HG02623 (cell line): ENCODE measurements around the gene YIPF3.
"Not testable (repeated sequence)": the region's sequence is repeated elsewhere in the genome, so short reads cannot be mapped to it uniquely, and the experiment has no call there.

ENCODE experiments used
- ATAC-seq: cut with Tn5 transposase; IDR thresholded peaks from one replicate; pipeline ENCODE4 v1.9.1; 2021; ENCODE audit warnings: moderate library complexity; ENCODE audit not compliant: unreplicated experiment

Gene YIPF3

DNA sequence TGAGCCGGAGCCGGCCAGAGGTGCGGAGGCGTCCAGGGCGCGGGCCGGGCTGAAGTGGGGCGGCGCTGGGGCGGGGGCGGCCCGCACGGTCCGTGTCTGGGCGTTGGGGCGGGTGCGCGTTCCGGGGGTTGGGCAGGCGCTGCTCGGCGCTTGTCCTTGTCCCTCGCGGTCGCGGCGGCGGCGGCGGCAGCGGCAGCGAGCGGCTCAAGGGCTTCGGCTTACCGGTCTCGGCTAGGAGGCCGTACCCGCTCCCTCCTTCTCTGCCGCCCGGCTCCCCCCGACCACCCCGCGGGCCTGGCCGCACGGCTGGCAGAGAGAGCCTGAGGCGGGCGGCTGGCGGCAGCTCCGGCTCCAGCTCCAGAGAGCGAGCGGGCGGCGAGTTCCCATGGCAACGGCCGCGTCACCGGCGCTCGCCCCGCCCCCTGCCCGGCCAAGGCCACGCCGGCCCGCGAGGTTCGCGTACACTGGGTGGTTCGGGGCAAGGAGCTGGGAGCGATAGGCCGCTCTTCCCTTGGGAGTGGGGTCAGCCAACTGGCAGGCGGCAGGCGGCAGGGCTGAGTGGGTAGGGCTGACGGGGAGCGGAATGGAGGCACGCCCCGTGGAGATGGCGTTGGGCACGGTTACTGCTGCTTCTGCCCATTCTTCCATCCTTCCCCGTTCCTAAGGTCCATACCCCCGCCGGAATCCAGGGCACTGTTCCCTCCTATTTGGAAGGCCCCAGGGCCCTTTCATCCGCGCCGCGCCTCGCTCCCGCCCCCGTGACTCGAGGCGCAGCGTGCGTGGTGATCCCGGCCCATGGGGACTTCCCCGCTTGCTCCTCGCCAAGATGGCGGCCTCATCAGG, 6.5 kb downstream of the YIPF3 start, which contains the start of gene LRRC73:
TSS of gene LRRC73 (minus strand) at position 363 of the 843 bp plus-strand sequence. CDS start 561 bp downstream, outside the sequence.
- ATAC-seq, result peak; percentile 57

DNA sequence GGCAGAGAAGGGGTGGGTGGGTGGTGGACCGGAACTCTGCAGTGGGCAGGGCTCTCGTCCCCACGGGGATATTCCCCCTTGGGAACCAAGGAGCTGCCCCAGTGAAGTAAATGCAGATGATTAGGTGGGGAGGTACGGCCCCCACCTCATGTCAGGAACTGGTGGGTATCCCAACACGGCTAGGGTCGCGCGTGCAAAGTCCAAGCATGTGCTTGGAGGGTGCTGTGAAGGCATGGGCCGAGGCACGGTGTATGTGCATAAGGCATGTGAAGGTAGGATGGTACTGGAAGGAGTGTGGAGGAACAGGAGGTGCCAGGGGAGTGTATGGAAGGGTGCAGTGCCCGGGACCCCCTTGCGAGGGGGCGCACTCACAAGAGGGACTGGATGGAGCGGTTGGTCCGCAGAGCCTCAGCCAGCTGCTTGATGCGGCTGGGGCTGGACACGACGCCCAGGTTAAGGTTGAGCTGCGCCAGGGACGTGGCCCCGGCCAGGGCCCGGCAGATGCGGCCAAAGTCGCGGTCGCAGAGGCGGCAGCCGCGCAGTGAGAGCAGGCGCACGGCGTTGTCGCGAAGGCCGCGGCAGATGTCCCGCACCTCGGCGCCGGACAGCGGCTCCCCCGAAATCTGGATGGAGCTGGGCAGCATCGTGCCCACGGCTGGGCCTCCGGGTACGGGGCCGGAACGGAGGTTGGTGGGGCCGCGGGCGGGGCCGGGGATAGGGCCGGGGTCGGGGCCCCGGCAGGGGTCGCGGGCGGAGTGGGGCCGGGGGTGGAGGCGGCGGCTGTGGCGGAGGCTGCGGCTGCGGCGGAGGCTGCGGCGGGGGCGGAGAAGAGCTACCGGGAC, 7.4 kb downstream of the YIPF3 start:
- ATAC-seq, result no peak

- ATAC-seq, result no peak
These were observed 8.1 kb downstream of the YIPF3 start for GRCh38 chr6:43508481-43509141.

DNA sequence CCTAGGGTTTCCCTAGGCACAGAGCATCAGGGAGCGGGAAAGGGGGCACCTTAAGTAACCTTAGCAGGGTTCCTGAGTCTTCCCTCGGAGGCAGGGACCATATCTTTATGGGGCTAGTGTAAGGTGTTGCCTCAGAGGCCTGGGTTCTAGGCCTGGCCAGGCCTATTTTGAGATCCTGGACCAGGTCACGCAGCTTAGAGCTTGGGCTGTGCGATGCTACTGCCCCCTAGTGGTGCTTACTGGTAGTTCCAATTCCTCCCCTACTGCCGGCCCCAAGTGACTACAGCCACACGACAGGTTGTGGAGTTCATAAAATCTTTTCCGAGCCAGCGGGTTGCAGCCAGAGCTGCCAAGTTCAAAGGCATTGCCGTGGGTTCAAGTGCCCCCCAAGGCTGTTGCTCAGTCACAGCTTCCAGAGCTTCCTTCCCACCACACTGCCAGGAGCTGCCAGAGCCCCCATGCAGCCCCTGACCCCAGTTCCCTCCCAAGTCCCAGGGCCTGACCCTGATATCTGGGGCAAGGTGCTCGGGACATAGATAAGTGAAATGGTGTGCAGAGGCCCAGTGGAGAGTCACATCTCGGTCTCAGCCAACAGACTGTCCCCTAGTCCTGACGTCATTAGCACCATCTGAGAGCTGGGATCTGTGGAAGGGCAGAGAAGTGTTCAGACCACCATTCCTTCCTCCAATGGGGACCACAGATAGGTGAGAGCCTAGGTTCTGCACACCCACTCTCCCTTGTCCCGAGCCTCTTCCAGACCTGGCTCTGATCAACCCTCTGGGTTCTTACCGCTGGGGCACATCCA, 9.9 kb downstream of the YIPF3 start:
- no peak for ATAC-seq

DNA sequence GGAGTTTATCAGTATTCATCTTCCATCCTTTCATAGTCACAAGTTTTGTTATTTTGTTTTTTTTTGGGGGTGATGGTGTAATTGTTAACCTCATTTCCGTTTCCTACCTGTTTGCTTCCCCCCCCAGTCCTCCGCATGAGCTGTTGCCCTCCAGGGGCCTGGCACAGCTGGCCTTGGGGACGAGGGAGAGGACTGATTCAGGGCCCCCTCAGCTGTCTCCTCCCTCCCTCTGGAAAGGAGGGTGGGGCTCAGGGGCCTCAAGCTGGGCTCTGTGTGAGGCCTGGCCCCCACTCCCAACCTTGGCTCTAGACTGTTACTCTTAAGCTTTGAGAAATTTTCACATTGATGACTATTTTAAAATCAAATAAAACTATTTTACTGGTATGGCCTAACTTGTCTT, 10.6 kb downstream of the YIPF3 start:
- no peak for ATAC-seq

DNA sequence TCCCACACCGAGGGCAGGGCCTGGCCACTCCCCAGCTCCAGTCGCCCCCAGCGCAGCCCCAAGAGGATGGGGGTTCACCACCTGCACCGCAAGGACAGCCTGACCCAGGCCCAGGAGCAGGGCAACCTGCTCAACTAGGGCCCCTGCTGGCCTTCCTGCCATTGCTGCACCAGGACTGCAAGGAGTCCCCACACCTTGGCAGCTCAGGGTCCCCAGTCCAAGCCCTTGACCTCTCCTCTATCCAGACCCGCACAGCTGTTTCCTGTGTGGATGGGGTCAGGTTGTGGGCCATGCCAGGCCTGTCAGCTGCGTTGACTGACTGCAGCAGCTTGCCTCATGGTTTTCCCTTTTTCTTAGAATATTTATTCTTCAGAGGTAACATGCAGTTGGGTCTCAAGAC, 11.0 kb downstream of the YIPF3 start:
- ATAC-seq, result no peak

GRCh38 chr6:43504756-43505593, 11.8 kb downstream of the YIPF3 start:
- ATAC-seq, result no peak

DNA sequence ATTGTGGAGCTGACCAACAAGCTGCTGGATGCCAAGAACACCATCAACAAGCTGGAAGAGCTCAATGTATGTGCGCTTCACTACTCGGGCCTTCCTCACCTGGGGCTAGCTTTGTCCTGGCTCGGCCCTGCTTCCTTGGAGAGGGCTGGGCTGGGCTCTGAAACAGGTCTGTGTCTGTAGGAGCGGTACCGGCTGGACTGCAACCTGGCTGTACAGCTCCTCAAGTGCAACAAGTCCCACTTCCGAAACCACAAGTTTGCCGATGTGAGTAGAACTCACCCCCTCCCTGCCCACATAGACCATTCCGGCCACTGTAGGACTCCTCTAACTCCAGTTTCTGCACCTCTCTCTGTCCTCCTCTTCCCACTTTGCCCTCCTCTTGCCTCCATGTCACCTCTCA, 13.3 kb downstream of the YIPF3 start:
- ATAC-seq, result no peak

DNA sequence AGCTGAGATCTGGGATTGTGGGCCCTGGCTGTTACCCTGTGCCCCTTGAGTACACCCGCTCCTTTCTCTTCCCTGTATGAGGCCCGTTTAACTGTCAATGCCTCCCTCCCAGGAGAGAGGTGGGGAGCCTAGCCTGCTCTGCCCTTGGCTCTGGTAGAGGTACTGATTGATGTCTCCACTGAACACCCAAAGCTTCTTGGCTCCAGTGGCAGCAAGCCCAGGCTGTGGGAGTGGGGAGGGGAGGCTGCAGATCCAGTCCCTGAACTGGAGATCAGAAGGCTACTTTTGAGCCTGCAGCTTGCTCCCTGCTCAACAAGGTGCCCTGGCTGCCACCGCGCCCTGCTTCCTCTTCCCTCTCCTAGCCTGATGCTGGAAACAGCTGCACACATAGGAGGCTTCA, 14.1 kb downstream of the YIPF3 start:
- ATAC-seq, result no peak

DNA sequence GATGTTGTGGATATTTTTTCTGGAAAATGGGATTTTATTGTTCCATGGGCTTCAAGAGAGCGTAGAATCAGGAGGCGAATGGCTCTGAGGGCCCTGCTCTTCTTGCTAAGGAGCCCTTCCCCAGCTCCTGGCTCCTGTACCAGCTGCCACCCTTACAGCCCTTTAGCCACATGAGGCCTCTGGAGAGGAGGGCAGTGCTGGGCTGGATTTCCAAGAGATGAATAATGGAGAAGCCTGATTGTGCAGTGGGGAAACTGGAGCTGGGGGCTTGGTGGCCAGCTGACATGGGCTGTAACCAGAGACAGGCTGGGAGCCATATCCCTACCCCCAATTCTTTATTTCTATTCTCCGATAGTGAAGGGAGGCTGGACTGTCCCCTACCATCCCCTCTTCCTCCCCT, 15.8 kb downstream of the YIPF3 start:
- ATAC-seq, result no peak

DNA sequence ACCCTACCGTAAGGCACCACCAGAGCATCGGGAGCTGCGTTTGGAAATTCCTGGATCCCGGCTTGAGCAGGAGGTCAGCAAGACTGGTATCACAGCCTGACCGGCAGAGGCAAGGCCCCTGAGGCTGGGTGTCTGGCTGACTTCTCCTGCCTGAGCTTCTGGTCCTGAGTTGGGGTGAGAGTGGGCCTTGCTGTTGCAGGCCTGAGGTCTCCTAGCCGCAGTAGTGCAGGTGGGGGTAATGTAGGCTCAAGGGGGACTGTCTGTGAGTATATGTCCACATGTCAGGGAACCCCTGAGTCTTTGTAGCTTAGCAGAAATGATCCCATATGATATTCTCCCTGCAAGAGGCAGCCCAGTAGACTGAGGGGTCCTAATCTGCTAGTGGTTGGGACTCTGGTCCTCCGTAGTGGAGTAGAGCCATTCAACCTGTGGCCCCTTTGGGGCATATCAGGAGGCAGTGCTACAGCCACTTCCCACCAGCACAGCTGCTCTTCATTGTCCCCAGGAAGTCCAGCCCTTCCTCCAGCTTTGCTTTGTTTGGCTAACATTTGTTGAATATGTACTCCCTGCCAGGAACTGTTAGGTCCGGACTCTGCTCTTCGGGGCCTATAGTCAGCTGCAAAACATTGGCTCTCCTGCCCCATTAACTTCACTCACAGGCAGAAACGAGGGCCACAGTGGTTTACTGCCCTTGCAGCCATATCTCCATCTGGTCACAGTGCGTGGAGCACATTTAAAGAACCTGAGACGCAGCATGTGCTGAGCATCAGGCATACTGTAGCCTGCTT, 17.5 kb downstream of the YIPF3 start:
- no peak for ATAC-seq

DNA sequence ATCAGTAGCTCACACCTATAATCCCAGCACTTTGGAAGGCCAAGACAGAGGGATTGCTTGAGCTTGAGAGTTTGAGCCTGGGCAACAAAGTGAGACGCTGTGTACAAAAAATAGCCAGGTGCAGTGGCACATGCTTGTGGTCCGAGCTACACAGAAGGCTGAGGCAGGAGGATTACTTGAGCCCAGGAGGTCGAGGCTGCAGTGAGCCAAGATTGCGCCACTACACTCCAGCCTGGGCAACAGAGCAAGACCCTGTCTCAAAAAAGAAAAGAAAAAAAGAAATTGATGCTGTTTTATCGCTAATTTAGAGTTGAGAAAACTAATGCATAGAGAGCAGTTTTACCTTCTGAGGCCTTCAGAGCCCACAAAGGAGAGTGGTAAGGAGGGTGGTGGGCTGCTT, 18.4 kb downstream of the YIPF3 start:
- not testable (repeated sequence) for ATAC-seq

GRCh38 chr6:43497689-43498088, 19.0 kb downstream of the YIPF3 start:
- ATAC-seq, result no peak

GRCh38 chr6:43497129-43497396, 19.7 kb downstream of the YIPF3 start:
- ATAC-seq, result no peak

DNA sequence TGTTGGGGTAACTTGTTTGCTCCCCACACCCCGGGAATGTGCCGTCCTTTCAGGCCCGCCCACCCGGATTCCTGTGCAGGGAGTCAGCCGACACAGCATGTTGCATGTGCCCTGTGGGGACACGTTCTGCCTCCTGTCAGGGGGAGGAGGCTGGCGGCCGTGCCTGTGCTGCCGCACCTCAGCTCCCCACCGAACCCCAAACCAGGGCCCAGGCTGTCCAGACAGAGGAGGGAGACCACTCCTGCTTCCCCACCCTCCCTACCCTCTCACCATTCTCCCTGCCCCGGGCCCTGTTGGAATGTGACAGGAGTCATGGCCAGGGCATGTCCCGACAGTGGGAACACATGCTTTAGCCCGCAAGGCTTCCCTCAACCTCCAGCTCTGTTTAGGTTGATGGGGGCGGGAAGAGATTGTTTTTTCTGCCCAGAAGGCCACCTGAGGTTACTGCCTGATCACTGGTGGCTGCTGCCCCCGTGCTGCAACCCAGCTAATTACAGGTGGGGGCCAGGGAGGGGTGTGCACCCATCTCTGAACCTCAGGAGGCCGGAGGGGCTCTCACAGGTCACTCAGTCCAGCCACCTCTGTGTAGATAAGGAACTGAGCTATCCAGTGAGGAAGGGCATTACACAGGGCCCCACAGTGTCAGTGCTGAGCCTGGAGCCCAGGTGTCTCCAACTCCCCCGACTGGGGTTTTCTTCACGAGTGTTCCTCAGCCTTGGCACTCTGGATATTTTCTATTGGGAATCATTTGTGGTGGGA, 20.2 kb downstream of the YIPF3 start:
- no peak for ATAC-seq

DNA sequence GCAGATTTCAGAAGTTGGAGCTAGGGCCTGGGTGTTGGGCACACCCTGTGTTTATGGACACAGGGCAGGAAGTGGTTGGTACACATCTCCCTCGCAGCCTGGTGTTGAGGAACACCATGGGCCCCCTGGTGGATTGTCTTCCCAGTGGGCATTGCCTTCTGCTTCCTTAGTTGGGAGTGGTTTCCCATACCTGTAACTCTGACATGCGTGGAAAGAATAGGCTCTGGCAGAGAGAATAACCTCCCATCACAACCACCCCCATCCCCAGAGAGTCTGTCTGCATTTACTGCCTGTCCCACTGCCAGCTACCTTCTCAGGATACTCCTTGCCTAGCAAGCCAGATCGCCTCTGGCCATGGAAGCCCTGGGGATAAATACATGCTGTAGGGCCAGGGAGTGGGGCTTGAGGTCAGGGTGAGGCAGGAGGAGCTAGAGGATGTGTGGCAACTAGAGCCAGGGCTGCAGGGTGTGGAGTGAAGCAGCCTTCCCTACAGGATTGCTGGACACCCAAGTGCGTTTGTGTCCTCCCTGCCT, 21.3 kb downstream of the YIPF3 start:
- ATAC-seq, result no peak

DNA sequence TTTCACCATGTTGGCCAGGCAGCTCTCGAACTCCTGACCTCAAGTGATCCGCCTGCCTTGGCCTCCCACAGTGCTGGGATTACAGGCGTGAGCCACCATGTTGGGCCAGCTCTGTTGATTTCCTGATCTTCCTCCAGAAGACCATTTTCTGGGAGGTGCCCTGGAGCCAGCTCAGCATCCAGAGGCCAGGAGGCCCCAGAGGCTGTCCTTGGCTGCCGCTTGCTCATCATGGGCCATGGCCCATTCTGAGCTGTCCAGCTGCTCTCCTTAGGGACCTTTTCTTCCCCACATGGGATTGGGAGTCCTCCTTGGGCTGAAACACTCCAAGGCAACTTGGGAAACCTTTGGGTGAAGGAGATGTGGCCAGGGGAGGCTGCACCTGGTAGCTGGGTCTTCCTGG, 22.0 kb downstream of the YIPF3 start:
- no peak for ATAC-seq

DNA sequence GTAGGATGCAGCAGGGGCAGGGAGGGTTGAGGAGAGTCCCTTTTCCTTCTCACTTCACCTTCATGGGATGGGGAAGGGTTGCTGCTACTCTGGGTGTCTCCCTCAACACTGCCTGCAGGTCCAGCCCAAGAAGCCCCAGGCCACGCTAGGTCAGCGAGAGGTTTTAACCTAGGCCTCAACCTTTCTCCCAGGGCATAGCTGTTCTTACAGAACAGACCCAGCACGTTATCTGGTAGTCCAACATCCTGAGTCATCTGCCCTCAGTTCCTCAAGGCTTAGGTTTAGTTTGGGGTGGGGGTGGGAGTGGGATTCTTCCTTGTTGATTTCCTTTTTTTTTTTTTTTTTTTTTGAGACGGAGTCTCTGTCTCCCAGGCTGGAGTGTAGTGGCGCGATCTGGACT, 22.4 kb downstream of the YIPF3 start:
- ATAC-seq, result no peak
